ENCODE results near the gene TMEM132A. TPM values are rescaled to one million over a fixed set of nuclear protein-coding genes. Genes with fewer than 3 reads are reported as not detected.

TMEM132A gene
- total and polyA plus RNA-seq, 9 of the 15 experiments (the other 6 are each of a cell fraction or from before 2014, with no cell fraction given), result 0.04 to 1.1 (median 0.18) TPM; not detected in 4

DNA sequence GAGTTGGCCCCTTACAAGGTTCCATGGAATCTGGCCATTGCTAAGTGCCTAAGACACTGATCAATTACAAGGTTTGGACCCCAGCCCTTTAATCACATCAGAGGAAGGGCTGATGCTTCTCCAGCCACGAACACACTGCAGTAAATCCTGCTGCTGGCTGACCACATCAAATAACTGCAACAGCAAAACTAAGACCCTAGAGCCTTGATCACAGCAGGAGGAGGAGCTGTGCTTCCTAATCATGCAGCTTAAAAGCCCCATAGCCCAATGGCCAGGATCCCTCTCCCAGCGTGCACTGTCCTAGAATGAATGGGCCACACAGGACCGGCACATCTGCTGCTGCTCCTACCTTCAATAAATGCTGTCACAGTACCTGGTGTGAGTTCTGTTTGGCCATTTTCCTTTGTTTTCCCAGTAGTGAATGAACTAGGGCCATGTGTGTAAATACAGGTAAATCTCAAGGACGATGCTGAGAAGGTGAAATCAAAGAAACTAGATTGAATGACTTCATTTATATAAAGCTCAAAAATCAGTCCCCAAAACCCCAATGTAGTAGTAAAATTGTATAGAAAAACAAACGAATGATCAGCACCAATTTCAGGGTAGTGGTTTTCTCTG lies 44.2 kb upstream of the TMEM132A start:
- no peaks in the 10 kb centered on the region for H3K79me2 ChIP-seq (ENCODE audit: control insufficient read depth, insufficient read depth, low read length)
- no peak overlapping the region for H3K4me3 ChIP-seq
- peaks cover 3% of the 10 kb centered on the region for H3K9me1 ChIP-seq (ENCODE audit: control insufficient read depth, insufficient read depth, low read length)
- TF ChIP-seq HDAC2 (IDR thresholded peaks at IDR 0.05), result no peak
- TF ChIP-seq ESRRA (IDR thresholded peaks at IDR 0.05; ENCODE audit: borderline replicate concordance, low read depth), result no peak
- no peak for TF ChIP-seq GABPA (tag; conservative IDR thresholded peaks at IDR 0.05; ENCODE audit: low read depth)
- TF ChIP-seq, protein P1, sequence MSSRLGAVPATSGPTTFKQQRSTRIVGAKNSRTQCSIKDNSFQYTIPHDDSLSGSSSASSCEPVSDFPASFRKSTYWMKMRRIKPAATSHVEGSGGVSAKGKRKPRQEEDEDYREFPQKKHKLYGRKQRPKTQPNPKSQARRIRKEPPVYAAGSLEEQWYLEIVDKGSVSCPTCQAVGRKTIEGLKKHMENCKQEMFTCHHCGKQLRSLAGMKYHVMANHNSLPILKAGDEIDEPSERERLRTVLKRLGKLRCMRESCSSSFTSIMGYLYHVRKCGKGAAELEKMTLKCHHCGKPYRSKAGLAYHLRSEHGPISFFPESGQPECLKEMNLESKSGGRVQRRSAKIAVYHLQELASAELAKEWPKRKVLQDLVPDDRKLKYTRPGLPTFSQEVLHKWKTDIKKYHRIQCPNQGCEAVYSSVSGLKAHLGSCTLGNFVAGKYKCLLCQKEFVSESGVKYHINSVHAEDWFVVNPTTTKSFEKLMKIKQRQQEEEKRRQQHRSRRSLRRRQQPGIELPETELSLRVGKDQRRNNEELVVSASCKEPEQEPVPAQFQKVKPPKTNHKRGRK (tag; IDR thresholded peaks at IDR 0.05), result no peak
- TF ChIP-seq SMAD2 (IDR thresholded peaks at IDR 0.05; ENCODE audit: low read depth, low read length), result no peak
- no peak for TF ChIP-seq NBN (IDR thresholded peaks at IDR 0.05; ENCODE audit: low read depth)
- no peak for TF ChIP-seq XRCC5 (IDR thresholded peaks at IDR 0.05; ENCODE audit: low read depth, low read length)
- TF ChIP-seq LCOR (CRISPR knock-in tag; IDR thresholded peaks at IDR 0.05), result no peak
- TF ChIP-seq NUFIP1 (IDR thresholded peaks at IDR 0.05; ENCODE audit: partially characterized antibody), result no peak
- no peak for TF ChIP-seq CREBBP (IDR thresholded peaks at IDR 0.05; ENCODE audit: low read depth, low read length)
- TF ChIP-seq, protein P2, sequence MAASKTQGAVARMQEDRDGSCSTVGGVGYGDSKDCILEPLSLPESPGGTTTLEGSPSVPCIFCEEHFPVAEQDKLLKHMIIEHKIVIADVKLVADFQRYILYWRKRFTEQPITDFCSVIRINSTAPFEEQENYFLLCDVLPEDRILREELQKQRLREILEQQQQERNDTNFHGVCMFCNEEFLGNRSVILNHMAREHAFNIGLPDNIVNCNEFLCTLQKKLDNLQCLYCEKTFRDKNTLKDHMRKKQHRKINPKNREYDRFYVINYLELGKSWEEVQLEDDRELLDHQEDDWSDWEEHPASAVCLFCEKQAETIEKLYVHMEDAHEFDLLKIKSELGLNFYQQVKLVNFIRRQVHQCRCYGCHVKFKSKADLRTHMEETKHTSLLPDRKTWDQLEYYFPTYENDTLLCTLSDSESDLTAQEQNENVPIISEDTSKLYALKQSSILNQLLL (CRISPR knock-in tag; IDR thresholded peaks at IDR 0.05; ENCODE audit: borderline replicate concordance), result no peak
- TF ChIP-seq, protein P3, sequence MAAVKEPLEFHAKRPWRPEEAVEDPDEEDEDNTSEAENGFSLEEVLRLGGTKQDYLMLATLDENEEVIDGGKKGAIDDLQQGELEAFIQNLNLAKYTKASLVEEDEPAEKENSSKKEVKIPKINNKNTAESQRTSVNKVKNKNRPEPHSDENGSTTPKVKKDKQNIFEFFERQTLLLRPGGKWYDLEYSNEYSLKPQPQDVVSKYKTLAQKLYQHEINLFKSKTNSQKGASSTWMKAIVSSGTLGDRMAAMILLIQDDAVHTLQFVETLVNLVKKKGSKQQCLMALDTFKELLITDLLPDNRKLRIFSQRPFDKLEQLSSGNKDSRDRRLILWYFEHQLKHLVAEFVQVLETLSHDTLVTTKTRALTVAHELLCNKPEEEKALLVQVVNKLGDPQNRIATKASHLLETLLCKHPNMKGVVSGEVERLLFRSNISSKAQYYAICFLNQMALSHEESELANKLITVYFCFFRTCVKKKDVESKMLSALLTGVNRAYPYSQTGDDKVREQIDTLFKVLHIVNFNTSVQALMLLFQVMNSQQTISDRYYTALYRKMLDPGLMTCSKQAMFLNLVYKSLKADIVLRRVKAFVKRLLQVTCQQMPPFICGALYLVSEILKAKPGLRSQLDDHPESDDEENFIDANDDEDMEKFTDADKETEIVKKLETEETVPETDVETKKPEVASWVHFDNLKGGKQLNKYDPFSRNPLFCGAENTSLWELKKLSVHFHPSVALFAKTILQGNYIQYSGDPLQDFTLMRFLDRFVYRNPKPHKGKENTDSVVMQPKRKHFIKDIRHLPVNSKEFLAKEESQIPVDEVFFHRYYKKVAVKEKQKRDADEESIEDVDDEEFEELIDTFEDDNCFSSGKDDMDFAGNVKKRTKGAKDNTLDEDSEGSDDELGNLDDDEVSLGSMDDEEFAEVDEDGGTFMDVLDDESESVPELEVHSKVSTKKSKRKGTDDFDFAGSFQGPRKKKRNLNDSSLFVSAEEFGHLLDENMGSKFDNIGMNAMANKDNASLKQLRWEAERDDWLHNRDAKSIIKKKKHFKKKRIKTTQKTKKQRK (IDR thresholded peaks at IDR 0.05; ENCODE audit: borderline replicate concordance, low read depth, low read length), result no peak
- H3K9me3 ChIP-seq (replicated peaks; ENCODE audit: control insufficient read depth, insufficient read depth, low read depth, low read length), result no peaks in the 10 kb centered on the region
- in situ Hi-C loops (cut with MboI) (no loop called here), intact Hi-C loops (cut with micrococcal nuclease) (no loop called here)
- DNase-seq (ENCODE audit: extremely low read depth in 1 of 4, low spot score in 3 of 4) (no peak), ATAC-seq (no peak), FAIRE-seq (no peak)
- BruUV-seq (replicated peaks), result no TSS peak
- no peaks in the 10 kb centered on the region for H4K20me1 ChIP-seq (replicated peaks; ENCODE audit: control insufficient read depth, insufficient read depth, low read length)
- 67% methylated on average over 5 of the region's 5 CpGs for WGBS (ENCODE audit: insufficient coverage, low coverage, missing lambda C conversion rate)
- ChIA-PET POLR2A (interaction anchor here (1.0 to 1.6 kb wide), 2 partner anchors 16 to 59 kb away, joined by 4 to 5 read pairs; no protein-coding TSS in a partner anchor), CTCF (ENCODE audit: low intra/inter-chr PET ratio) (no interaction called here)
- H3K36me3 ChIP-seq (ENCODE audit: control insufficient read depth, insufficient read depth, low read length), result peaks cover 19% of the 10 kb centered on the region; the same call in 2 of the 3 replicates
- no peaks in the 10 kb centered on the region for H3K27me3 ChIP-seq (ENCODE audit: control insufficient read depth in 2 of 2, insufficient read depth in 2 of 2, low read length in 2 of 2)
- H2AFZ ChIP-seq (ENCODE audit: low read depth, low read length), result no peak overlapping the region
- no peak overlapping the region for H3K9ac ChIP-seq (ENCODE audit: insufficient read depth in 1 of 2, low read depth in 2 of 2, low read length in 2 of 2)
- no peak overlapping the region for H3K4me2 ChIP-seq (ENCODE audit: insufficient read depth, low read length)
- no peak overlapping the region for H3K27ac ChIP-seq (ENCODE audit: extremely low read depth, low read depth, low read length)
- peaks cover 0 to 3% of the 10 kb centered on the region in 2 experiments; a peak in 1 of 5 replicates for H3K4me1 ChIP-seq (replicated peaks in 1 of 2; ENCODE audit: control insufficient read depth in 2 of 2, insufficient read depth in 2 of 2, low read length in 2 of 2)
